K562 (cell line): ENCODE results near the gene TRMU. TPM values are rescaled to one million over a fixed set of nuclear protein-coding genes. Genes with fewer than 3 reads are reported as not detected.
"Not testable (repeated sequence)": the region's sequence is repeated elsewhere in the genome, so short reads cannot be mapped to it uniquely, and the experiment has no call there.

Experiments
- ATAC-seq: fragments of 200-7000 bp; cut with Tn5 transposase; 3 replicates; pipeline ENCODE4 v1.9.1; 2020; ENCODE audit warnings: moderate library complexity
- BruUV-seq: library from RNA; stranded (reverse); fragments of 400-500 nt; replicated peaks from 2 replicates; lab custom pipeline; 2021; lab: Mats Ljungman, UMichigan
- CTCF ChIA-PET: fragments of 300-600 bp; formaldehyde crosslinking; extraction: SDS; loops from one replicate; lab custom pipeline; 2021; ENCODE audit warnings: low intra/inter-chr PET ratio; lab: Yijun Ruan, JAX
- POLR2A ChIA-PET: fragments of 300-600, 350-650 bp; sonication (Branson Sonifier 250); formaldehyde crosslinking; extraction: SDS; loops from one replicate; lab custom pipeline; 2021; ENCODE audit warnings: antibody characterized with exemption, inconsistent platforms; lab: Yijun Ruan, JAX
- DNase-seq, 4 experiments: peaks; one replicate each; pipeline versions ENCODE4 v3.0.0 to v3.0.0-alpha.2; 2011 to 2018; ENCODE audit warnings: low spot score in 3 of 4, mixed read lengths in 3 of 4; ENCODE audit errors: extremely low read depth in 1 of 4
- FAIRE-seq: peaks from 2 replicates; lab custom pipeline; 2011; peaks lifted over from hg19 to GRCh38; lab: Jason Lieb, UNC
- H2AFZ ChIP-seq: 2 replicates; pipeline ENCODE4 v1.6.0; 2011; ENCODE audit warnings: low read depth, low read length, control low read depth, inconsistent platforms
- H3K27ac ChIP-seq: fragments of 200-600 bp; 3 replicates; pipeline ENCODE4 v1.8.0; 2011; ENCODE audit warnings: low read depth, mild to moderate bottlenecking, control low read depth, inconsistent platforms, low read length, moderate library complexity, mixed read lengths; ENCODE audit errors: extremely low read depth
- H3K27me3 ChIP-seq, 2 experiments: fragments of 300-600 bp in 1 of 2; 2 replicates in 1 of 2; 3 replicates in 1 of 2; pipeline versions ENCODE4 v1.6.0 to v1.8.0; 2011; ENCODE audit warnings: inconsistent platforms in 2 of 2, low read length in 2 of 2, mild to moderate bottlenecking in 1 of 2, mixed read lengths in 1 of 2, moderate library complexity in 1 of 2; ENCODE audit not compliant: control insufficient read depth in 2 of 2, insufficient read depth in 2 of 2
- H3K36me3 ChIP-seq: fragments of 300-600 bp; 3 replicates; pipeline ENCODE4 v1.8.0; 2011; ENCODE audit warnings: mild to moderate bottlenecking, low read length, inconsistent platforms; ENCODE audit not compliant: control insufficient read depth, insufficient read depth
- H3K4me1 ChIP-seq, 2 experiments: fragments of 200-600 bp in 1 of 2; replicated peaks in 1 of 2; 2 replicates in 1 of 2; 3 replicates in 1 of 2; pipeline versions ENCODE4 v1.5.1 to v1.8.0; 2011; ENCODE audit warnings: inconsistent platforms in 2 of 2, low read length in 2 of 2, mild to moderate bottlenecking in 1 of 2, mixed read lengths in 1 of 2, moderate library complexity in 1 of 2; ENCODE audit not compliant: control insufficient read depth in 2 of 2, insufficient read depth in 2 of 2
- H3K4me2 ChIP-seq: 2 replicates; pipeline ENCODE4 v1.6.1; 2011; ENCODE audit warnings: low read length, control low read depth, inconsistent platforms, mixed read lengths; ENCODE audit not compliant: insufficient read depth
- H3K4me3 ChIP-seq: fragments of 200-600 bp; sonication (generic), shearing (Covaris generic); 2 replicates; pipeline ENCODE4 v1.5.1; 2016; ENCODE audit warnings: control low read depth, inconsistent platforms
- H3K79me2 ChIP-seq: fragments of 200-600 bp; 3 replicates; pipeline ENCODE4 v1.8.0; 2011; ENCODE audit warnings: low read length, inconsistent platforms; ENCODE audit not compliant: control insufficient read depth, insufficient read depth
- H3K9ac ChIP-seq, 2 experiments: 2 replicates each; pipeline versions ENCODE4 v1.6.0 to v1.6.1; 2011; ENCODE audit warnings: low read depth in 2 of 2, low read length in 2 of 2, control low read depth in 1 of 2, inconsistent platforms in 1 of 2, mild to moderate bottlenecking in 1 of 2, mixed read lengths in 1 of 2; ENCODE audit not compliant: insufficient read depth in 1 of 2
- H3K9me1 ChIP-seq: one replicate; pipeline ENCODE4 v1.6.0; 2011; ENCODE audit warnings: inconsistent platforms, mild to moderate bottlenecking, low read length, moderate library complexity; ENCODE audit not compliant: control insufficient read depth, insufficient read depth
- H3K9me3 ChIP-seq: replicated peaks from 2 replicates; pipeline ENCODE4 v1.5.1; 2011; ENCODE audit warnings: low read depth, low read length, inconsistent platforms; ENCODE audit not compliant: control insufficient read depth, insufficient read depth
- H4K20me1 ChIP-seq: replicated peaks from 2 replicates; pipeline ENCODE4 v1.6.1; 2011; ENCODE audit warnings: low read length, inconsistent platforms, mixed read lengths; ENCODE audit not compliant: control insufficient read depth, insufficient read depth
- CREBBP ChIP-seq: IDR thresholded peaks from one replicate; pipeline ENCODE4 v1.6.1; 2012; ENCODE audit warnings: low read depth, mild to moderate bottlenecking, control low read depth, inconsistent platforms, low read length
- E2F1 ChIP-seq: sonication (generic); formaldehyde crosslinking; IDR thresholded peaks from 2 replicates; pipeline ENCODE4 v1.8.1; 2023; ENCODE audit warnings: mild to moderate bottlenecking, missing genetic modification reagents, moderate library complexity
- ELK3 ChIP-seq: fragments of 450-650 bp; formaldehyde crosslinking; IDR thresholded peaks from 2 replicates; pipeline ENCODE4 v1.4.0; 2020; ENCODE audit warnings: mild to moderate bottlenecking
- HMGN3 ChIP-seq: IDR thresholded peaks from 2 replicates; pipeline ENCODE4 v1.6.1; 2011; ENCODE audit warnings: borderline replicate concordance, low read depth, mild to moderate bottlenecking, mixed read lengths, low read length; ENCODE audit not compliant: insufficient read length; ENCODE audit errors: extremely low read depth
- PREB ChIP-seq: sonication (generic); formaldehyde crosslinking; IDR thresholded peaks from 2 replicates; pipeline ENCODE4 v1.8.1; 2023; ENCODE audit warnings: mild to moderate bottlenecking, missing genetic modification reagents
- THRB ChIP-seq: fragments of 450-650 bp; formaldehyde crosslinking; conservative IDR thresholded peaks from 2 replicates; pipeline ENCODE4 v1.4.0; 2022; ENCODE audit warnings: mild to moderate bottlenecking, missing genetic modification characterization
- USF2 ChIP-seq: sonication (generic); formaldehyde crosslinking; IDR thresholded peaks from 2 replicates; pipeline ENCODE4 v1.5.0; 2020; ENCODE audit warnings: missing genetic modification reagents
- ZNF121 ChIP-seq: sonication (generic); formaldehyde crosslinking; conservative IDR thresholded peaks from 2 replicates; pipeline ENCODE4 v1.8.0; 2022; ENCODE audit warnings: missing genetic modification reagents
- ZNF174 ChIP-seq: fragments of 250-450 bp; sonication (Bioruptor Pico); IDR thresholded peaks from 2 replicates; pipeline ENCODE4 v1.4.0; 2020; ENCODE audit warnings: mild to moderate bottlenecking
- WGBS: fragments of 100-300 bp; shearing (Covaris generic); methylation state at CpG from one replicate; pipeline ENCODE4 v1.1.6; 2016; ENCODE audit warnings: low coverage, mixed read lengths; ENCODE audit not compliant: insufficient coverage; ENCODE audit errors: missing lambda C conversion rate; 5-methylcytosine and 5-hydroxymethylcytosine counted together
- in situ Hi-C: fragments of 300-500 bp; cut with MboI; formaldehyde crosslinking; loops from 4 replicates; pipeline ENCODE4 v1.15.0; 2018; ENCODE audit warnings: inconsistent platforms, mixed read lengths
- intact Hi-C: fragments of 100-400 bp; cut with micrococcal nuclease; formaldehyde crosslinking; loops from 2 replicates; pipeline ENCODE4 v1.14.2; 2022
- polyA plus RNA-seq, 8 experiments: library from polyadenylated mRNA; depleted of rRNA in 4 of 8; stranded (reverse) in 5 of 8; unstranded in 3 of 8; fragments of >200 nt; fragmentation: Nextera tagmentation in 2 of 8; fragmentation: Illumina TruSeq in 1 of 8; extraction: Ambion mirVana in 2 of 8; extraction: Trizol in 1 of 8; gene quantifications; 2 replicates each; pipeline versions ENCODE4 v1.2.1 to v1.2.3, GENCODE V29; 2011 to 2014; ENCODE audit warnings: inconsistent platforms in 1 of 8, missing spikeins in 1 of 8
- total RNA-seq, 7 experiments: library from RNA; depleted of rRNA in 6 of 7; stranded (reverse); fragments of >200 nt in 6 of 7; fragmentation: Illumina TruSeq in 2 of 7; extraction: Trizol in 2 of 7; gene quantifications; 2 replicates each; pipeline versions ENCODE4 v1.2.1 to v1.2.3, GENCODE V29; 2011 to 2021; ENCODE audit warnings: low replicate concordance in 1 of 7

Gene TRMU
- total and polyA plus RNA-seq, 9 of the 15 experiments (the other 6 are each of a cell fraction or from before 2014, with no cell fraction given), result 2.3 to 49.9 (median 35.3) TPM

- DNase-seq, BruUV-seq, ATAC-seq, H3K9me3 ChIP-seq, H2AFZ ChIP-seq, CTCF ChIA-PET, H3K27ac ChIP-seq, H4K20me1 ChIP-seq, H3K4me3 ChIP-seq, intact Hi-C loops, H3K4me1 ChIP-seq, in situ Hi-C loops, H3K79me2 ChIP-seq, H3K36me3 ChIP-seq, POLR2A ChIA-PET, H3K9me1 ChIP-seq, FAIRE-seq, H3K9ac ChIP-seq, H3K4me2 ChIP-seq: not testable (repeated sequence)
- 0% methylated on average over 3 of the region's 5 CpGs for WGBS
- H3K27me3 ChIP-seq, result peaks cover 13 to 66% of the 10 kb centered on the region in 2 experiments; a peak in 4 of 5 replicates
- TF ChIP-seq ZNF121, result 0 out of 2 replicates have a peak, but pooled peaks have one; percentile 17
These were observed 61.5 kb downstream of the TRMU start for GRCh38 chr22:46397049-46397448.

- Histone ChIP-seq H3K9me3 (no peaks in the 10 kb centered on the region), H3K36me3 (no peaks in the 10 kb centered on the region), H3K4me3 (no peak overlapping the region), H3K27ac (no peak overlapping the region), H3K4me1 (peaks cover 0 to 4% of the 10 kb centered on the region in 2 experiments; a peak in 1 of 5 replicates), H3K4me2 (no peak overlapping the region), H2AFZ (no peak overlapping the region), H4K20me1 (no peaks in the 10 kb centered on the region), H3K9me1 (no peaks in the 10 kb centered on the region), H3K79me2 (no peaks in the 10 kb centered on the region), H3K27me3 (peaks cover 13 to 66% of the 10 kb centered on the region in 2 experiments; a peak in 4 of 5 replicates), H3K9ac (no peak overlapping the region)
- WGBS, result under 1% methylated on average over 18 of the region's 18 CpGs
- intact Hi-C loops (no loop called here), in situ Hi-C loops (no loop called here)
- ATAC-seq, result no peak
- CTCF ChIA-PET, result no interaction called here
- no peak for FAIRE-seq
- POLR2A ChIA-PET, result no interaction called here
- TF ChIP-seq ZNF174 (CRISPR knock-in tag), result no peak
- no peak for TF ChIP-seq THRB (CRISPR knock-in tag)
- TF ChIP-seq PREB (CRISPR knock-in tag), result no peak
- TF ChIP-seq HMGN3, result no peak
- TF ChIP-seq USF2, result no peak
- no peak for TF ChIP-seq ELK3 (CRISPR knock-in tag)
- no peak for TF ChIP-seq E2F1
- TF ChIP-seq CREBBP, result no peak
- DNase-seq, result no peak
- no TSS peak for BruUV-seq
These were observed 62.0 kb downstream of the TRMU start for GRCh38 chr22:46397514-46397913.
